Left kidney (tissue), 2 donors: ENCODE results near the gene HORMAD2. TPM values are rescaled to one million over a fixed set of nuclear protein-coding genes. Genes with fewer than 3 reads are reported as not detected.
"Not testable (repeated sequence)": the region's sequence is repeated elsewhere in the genome, so short reads cannot be mapped to it uniquely, and the experiment has no call there.

Experiments
- DNase-seq: peaks from one replicate; pipeline ENCODE4 v3.0.0-alpha.2; 2013
- polyA plus RNA-seq: library from polyadenylated mRNA; unstranded; fragments of 120-200 nt; gene quantifications from one replicate; pipeline ENCODE4 v1.2.1, GENCODE V29; 2013; ENCODE audit not compliant: insufficient read length

HORMAD2 gene
- polyA plus RNA-seq, 1 donor: not detected

DNA sequence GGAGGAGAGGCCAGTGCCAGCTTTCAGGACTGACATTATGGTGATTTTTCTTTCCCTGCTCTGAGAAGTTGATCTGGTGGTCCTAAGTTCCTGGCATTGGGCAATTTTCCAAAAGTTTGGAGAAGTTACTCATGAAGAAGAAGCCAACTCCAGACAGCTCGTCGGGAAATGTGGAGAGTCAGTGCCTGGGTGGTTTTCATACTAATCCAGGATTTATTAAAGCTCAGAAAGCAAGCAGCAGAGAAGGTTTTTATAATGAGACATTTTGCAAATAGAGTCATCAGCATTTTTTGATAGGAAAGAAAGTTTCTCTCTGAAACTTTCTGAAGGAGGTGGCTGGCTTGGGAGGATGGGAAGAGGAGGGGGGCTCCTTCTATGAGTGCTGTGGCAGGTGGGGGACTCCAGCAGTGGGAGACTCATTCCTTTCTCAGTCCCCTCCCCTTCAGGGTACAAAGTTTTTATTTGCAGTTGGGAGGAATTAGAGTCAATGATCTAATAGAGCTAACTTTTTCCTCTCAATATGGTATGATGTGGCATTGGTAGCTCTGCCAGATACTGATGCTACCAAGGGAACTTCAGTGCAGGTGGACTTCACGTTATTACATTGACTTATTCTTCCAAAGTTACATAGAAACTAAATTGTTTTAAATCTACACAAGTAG, 110.9 kb downstream of the HORMAD2 start:
- no peak for DNase-seq

- DNase-seq: no peak
These were observed 112.2 kb downstream of the HORMAD2 start for GRCh38 chr22:30192427-30192826.

GRCh38 chr22:30193031-30193775, 112.9 kb downstream of the HORMAD2 start:
- no peak for DNase-seq

- no peak for DNase-seq
These were observed 115.2 kb downstream of the HORMAD2 start for GRCh38 chr22:30195245-30196140.

GRCh38 chr22:30196141-30196879, 116.0 kb downstream of the HORMAD2 start:
- DNase-seq: peak; percentile 90

- DNase-seq: no peak
These were observed 116.6 kb downstream of the HORMAD2 start for GRCh38 chr22:30196880-30197336.

- no peak for DNase-seq
These were observed 117.1 kb downstream of the HORMAD2 start for GRCh38 chr22:30197389-30197788.

- no peak for DNase-seq
These were observed 118.0 kb downstream of the HORMAD2 start for GRCh38 chr22:30198152-30198825.

DNA sequence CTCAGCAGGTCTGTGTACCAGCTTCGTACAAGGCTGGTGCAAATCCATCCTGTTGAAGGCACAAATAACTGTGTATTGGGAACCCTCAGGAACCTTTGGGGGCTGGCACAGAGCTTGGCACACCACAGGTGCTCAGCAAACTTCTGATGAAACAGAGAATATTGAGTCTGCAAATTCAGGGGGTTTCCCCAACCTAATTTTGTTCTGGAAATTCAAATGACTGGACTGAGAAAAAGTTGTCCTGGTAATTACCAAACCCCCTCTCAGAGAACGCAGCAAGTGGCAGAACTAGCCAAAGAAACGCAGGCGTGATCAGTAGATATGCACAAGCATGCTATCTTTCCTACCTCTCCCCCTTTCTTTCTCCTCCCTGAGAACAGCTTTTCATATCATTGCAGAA, 118.7 kb downstream of the HORMAD2 start:
- no peak for DNase-seq

DNA sequence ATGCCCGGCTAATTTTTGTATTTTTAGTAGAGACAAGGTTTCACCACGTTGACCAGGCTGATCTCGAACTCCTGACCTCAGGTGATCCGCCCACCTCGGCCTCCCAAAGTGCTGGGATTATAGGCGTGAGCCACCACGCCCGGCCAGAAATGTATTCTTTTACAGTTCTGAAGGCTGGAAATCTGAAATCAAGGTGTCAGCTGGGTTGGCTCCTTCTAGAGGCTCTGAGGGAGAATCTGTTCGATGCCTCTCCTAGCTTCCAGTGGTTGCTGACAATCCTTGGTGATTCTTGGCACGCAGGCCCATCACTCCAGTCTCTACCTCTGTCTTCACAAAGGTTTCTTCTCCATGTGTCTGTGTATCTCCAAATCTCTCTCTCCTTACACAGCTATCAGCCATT, 120.6 kb downstream of the HORMAD2 start:
- not testable (repeated sequence) for DNase-seq

DNA sequence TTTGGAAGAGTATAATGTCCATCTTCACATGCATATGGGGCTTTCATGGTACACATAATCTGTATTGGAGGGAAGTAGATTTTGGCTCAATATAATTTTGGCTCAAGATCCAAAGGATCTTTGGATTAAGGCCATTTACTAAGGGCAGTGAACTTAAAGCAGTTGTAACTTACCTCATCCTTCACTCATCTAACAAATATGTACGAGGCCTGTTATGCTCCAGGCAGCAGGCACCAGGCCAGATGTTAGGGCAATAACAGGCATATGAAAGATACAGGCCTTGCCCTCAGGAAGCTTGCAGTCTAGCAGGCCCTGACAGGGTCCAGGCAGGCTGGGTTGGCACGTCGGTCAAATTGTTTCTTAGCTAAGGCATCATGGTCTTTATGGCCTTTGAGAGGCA, 121.7 kb downstream of the HORMAD2 start:
- no peak for DNase-seq

- peak; percentile 60 for DNase-seq
These were observed 122.3 kb downstream of the HORMAD2 start for GRCh38 chr22:30202531-30203006.

- DNase-seq: no peak
These were observed 123.9 kb downstream of the HORMAD2 start for GRCh38 chr22:30204015-30204741.

DNA sequence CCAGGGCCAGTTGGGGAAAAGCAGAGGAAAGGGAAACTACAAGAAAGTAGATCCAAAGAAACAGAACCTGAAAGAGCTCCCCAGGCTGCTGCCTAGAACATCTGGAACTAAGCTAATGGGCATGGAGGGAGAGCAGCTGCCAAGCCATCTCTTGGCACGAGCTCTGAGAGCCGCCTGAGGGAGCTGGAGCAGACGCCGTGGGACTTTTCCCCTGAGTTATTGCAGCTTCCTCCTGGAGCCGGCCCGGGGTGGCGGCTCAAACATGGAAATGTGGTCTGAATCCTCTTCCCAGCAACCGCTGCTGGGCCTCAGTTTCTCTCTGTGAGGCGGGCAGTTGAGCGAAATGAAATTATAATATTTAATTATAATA, 124.5 kb downstream of the HORMAD2 start:
- no peak for DNase-seq

DNA sequence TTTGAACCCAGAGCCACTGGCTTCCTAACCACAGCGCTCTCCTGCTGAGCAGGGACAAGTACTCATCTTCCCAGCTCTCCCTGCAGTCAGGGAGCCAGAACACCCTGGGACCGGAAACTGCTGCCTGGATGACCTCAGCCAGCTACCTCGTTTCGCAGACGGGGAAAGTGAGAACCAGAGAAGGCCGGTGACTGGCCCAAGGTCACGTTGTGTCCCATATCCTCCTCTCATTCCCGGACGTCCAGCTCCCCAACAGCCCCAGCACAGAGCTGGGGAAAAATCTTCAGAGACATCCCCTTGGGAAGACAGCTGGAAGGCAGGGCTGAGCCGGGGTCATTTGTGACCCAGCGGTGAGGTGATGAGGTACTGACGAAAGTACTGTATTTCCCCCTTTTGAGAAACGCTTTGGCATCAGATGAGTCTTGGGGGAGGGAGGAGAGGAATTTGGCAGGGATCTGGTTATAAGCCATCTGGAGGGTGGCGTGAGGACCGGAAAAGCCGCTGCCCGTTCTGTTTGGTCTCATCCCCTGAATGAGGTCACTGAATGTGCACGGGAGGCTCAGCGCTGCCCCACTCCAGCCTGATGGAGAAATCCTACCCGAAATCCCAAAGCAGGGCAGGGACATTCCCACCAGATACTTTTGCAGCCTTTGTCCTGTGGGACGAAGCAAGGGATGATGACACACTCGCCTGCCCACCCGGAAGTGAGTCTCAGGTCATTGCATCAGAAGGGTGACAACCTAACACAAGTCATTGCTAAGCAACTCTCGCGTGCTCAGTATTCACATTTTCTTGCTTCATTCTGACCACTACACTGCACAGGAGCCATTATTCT, 125.2 kb downstream of the HORMAD2 start:
- no peak for DNase-seq

GRCh38 chr22:30206944-30207343, 126.7 kb downstream of the HORMAD2 start:
- no peak for DNase-seq

DNA sequence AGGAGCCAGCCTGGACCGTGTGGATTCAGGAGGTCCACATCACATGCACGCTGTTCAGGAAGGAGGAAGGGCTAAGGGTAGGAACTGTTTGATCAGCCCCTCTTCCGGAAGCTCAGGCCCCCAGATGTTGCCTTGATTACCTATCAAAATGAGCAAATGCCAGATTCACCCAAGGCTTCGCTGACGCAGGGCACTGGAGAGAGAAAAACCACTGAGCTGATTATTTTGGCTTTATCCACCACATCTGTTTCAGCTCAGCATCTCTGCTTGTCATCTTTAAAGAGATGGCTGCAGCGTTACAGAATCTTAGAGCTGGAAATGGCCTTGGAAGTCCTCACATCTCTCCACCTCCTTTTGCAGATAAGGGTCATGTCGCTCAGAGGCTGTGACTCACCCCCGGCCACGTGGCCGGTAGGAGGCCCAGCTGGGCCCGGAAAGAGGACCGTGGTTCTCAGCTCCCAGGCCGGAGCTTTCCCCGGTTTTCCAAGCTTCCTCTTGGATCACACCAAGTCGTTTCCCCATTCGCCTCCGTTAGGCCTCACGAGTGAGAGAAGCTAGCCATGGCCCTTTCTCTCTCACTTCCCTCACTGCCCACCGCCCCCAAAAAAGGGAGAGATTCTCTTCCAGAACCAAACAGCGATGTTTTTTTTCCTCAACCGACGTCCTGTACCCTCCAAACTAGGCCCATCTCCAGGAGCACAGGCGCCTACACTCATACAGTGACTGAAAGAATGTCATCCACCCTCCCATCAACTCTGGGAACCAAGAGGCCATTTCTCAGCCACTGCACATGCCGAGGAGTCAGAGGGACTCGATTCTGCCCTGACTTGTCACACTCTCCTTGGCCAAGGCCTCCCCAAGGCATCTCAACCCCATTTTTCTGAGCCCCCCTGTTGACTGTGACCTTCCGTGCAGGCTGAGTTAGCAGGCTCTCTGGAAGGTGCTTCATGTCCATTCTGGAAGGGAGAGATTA, 128.7 kb downstream of the HORMAD2 start:
- no peak for DNase-seq

DNA sequence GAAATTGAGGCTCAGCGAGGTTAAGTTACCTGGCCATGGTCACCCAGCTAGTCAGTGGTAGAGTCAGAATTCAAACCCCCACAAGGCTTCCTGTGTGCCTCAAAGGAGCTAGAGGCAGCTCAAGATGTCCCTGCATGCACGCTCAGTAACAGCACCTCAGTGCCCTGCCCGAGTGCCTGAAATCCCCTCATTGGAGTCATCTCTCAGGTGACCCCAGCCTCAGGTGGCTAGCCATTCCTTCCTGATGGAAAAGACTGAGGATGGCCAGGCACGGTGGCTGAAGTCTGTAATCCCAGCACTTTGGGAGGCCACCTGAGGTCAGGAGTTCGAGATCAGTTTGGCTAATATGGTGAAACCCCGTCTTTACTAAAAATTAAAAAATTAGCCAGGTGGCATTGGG, 129.4 kb downstream of the HORMAD2 start:
- no peak for DNase-seq
